HT1080 (cell line): ENCODE measurements around the gene DPP9. TPM values are rescaled to one million over a fixed set of nuclear protein-coding genes. Genes with fewer than 3 reads are reported as not detected.
A peak's percentile ranks its signal among the peaks of the same experiment; 100 is the strongest.

Source experiments
- DNase-seq: peaks from one replicate; pipeline ENCODE4 v3.0.0-alpha.2; 2015; ENCODE audit warnings: low read depth
- small RNA-seq: library from RNA; depleted of rRNA; stranded (forward); fragments of <200 nt; gene quantifications from one replicate; pipeline ENCODE3, GENCODE V24; 2014
- total RNA-seq: library from RNA; depleted of rRNA; stranded (reverse); fragments of >200 nt; shearing (Covaris generic); gene quantifications from 2 replicates; pipeline ENCODE4 v1.2.3, GENCODE V29; 2014; rRNA removed

Gene DPP9
- total RNA-seq, 1 experiment from 2014 or later: 53.1 TPM

- DNase-seq: peak; percentile 18
Observed at GRCh38 chr19:4636151-4636717, 87.4 kb downstream of the DPP9 start.

GRCh38 chr19:4635754-4636116, 87.9 kb downstream of the DPP9 start:
- no peak for DNase-seq

DNA sequence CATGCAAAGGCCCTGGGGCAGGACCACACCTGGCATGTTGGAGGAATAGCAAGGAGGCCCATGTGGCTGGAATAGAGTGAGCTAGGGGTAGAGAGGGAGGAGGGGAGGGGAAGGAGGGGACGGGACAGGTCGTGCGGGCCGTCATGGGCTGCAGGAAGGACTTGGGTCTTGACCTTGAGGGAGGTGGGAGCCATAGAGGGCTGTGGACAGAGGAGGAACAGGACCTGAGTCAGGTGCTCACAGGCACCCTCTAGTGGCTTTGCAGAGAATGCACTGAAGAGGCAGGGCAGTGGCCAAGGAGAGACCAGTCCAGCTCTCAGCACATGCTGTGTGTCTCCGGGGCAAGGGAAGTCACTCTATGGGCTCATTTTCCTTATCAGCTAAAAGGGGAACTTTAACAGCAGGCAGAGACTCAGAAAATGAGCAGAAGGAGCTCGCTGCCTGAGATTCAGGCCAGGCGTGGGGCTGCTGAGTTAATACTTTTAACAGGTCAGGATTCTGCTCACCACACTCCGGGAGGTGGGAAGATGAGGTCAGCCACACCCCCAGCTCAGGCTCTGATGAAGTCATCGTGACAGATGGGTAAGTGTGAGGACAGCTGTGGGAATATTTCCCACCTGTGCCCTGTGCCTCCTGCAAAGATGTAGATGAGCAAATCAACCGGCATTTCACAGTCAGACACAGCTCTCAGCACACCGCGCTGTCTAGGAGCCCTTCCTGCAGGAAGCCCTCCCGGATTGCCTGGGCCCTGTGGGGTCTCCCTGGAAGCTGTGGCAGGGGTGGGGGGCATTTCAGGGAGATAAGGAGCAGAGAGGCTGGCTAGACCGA, 90.3 kb downstream of the DPP9 start:
- DNase-seq: peak; percentile 83

Small RNA genes lying within 50 kb of the gene (small RNA-seq; reads per million reads assigned to genes)
- not detected for gene MIR7-3

Other genes starting within 250 kb of the DPP9 start
- gene PLIN4, start 205.4 kb downstream of the DPP9 start, total RNA-seq: 0.03 and 0.06 TPM in 2 replicates
- not detected in 2 replicates for gene PLIN5, start 188.6 kb downstream of the DPP9 start, total RNA-seq
- not detected in 2 replicates for gene LRG1, start 183.8 kb downstream of the DPP9 start, total RNA-seq
- 11.9 and 13.9 TPM in 2 replicates for gene SEMA6B, start 164.2 kb downstream of the DPP9 start, total RNA-seq
- 3.0 and 6.1 TPM in 2 replicates for gene TNFAIP8L1, start 84.3 kb downstream of the DPP9 start, total RNA-seq
- gene MYDGF, start 53.5 kb downstream of the DPP9 start, total RNA-seq: 76.3 and 76.6 TPM in 2 replicates
- 9.8 and 13.0 TPM in 2 replicates for gene FEM1A, start 67.9 kb upstream of the DPP9 start, total RNA-seq
- 1.5 and 2.8 TPM in 2 replicates for gene TICAM1, start 107.9 kb upstream of the DPP9 start, total RNA-seq
- 65.7 and 75.6 TPM in 2 replicates for gene PLIN3, start 143.8 kb upstream of the DPP9 start, total RNA-seq
- gene ARRDC5, start 179.1 kb upstream of the DPP9 start, total RNA-seq: not detected in 2 replicates
- 30.1 and 40.7 TPM in 2 replicates for gene UHRF1, start 185.7 kb upstream of the DPP9 start, total RNA-seq
- gene KDM4B, start 245.3 kb upstream of the DPP9 start, total RNA-seq: 2.3 and 3.1 TPM in 2 replicates